KBM-7 (cell line): ENCODE data around the gene DLGAP4.
"Not testable (repeated sequence)": the region's sequence is repeated elsewhere in the genome, so short reads cannot be mapped to it uniquely, and the experiment has no call there.

Experiments used
- DNase-seq: peaks from one replicate; pipeline ENCODE4 v3.0.0-alpha.2; 2015
- in situ Hi-C: fragments of 300-500 bp; cut with MboI; formaldehyde crosslinking; loops from 2 replicates; pipeline ENCODE4 v1.14.3; 2020; ENCODE audit warnings: low sequenced_read_pairs, low pct_unique_long_range_greater_than_20kb, mixed read lengths

The DLGAP4 gene

DNA sequence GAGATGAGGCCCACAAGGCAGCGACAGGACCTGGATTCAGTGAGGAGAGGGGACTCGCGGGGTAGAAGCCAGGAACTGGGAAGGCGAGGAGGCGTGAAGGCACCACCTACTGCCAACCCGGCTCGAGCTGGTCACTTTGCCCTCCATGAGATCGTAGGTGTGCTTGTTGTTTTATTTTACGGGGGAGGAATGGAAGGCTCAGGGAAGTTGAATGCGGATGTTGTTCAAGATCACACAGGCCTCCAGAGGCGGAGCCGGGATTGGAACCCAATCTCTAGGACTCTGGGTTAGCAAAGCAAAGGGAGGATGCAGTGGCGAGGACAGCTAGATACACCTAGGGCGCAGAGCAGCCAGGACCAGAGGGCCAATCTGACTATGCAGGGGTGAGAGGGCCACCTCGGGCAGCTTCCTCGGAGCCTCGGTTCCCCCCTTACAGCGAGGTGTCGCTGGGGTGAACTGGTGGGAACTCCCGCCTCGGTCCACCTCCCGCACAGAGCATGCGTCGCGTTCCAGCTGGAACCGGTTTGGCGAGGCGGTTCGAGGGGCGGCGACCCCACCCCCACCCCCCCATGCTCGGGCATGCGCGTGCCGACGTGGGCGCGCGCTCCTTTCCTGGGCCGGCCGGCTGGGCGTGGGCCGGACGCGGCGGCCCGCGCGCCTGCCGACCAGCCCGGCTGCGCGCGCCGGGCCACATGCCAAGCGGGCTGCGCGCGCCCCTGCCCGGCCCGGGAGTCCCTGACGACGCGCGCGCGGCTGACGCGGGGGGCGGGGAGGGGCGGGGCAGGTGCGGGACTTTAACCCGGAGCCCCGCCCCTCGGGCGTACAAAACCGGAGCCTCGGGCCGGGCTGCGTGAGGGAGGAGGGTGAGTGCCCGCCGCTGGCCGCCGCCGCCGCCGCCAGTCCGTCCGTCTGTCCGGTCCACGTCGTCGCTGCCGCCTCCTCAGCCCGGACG lies 154.8 kb downstream of the DLGAP4 start:
- in situ Hi-C loops, result no loop called here
- DNase-seq, result peak; percentile 88

GRCh38 chr20:36461600-36462439 lies 155.7 kb downstream of the DLGAP4 start:
- peak; percentile 30 for DNase-seq
- in situ Hi-C loops, result no loop called here

- DNase-seq, result peak; percentile 65
- in situ Hi-C loops, result no loop called here
These were observed 156.5 kb downstream of the DLGAP4 start for GRCh38 chr20:36462440-36463211.

- DNase-seq, result no peak
- in situ Hi-C loops, result no loop called here
These were observed 157.3 kb downstream of the DLGAP4 start for GRCh38 chr20:36463212-36464061.

DNA sequence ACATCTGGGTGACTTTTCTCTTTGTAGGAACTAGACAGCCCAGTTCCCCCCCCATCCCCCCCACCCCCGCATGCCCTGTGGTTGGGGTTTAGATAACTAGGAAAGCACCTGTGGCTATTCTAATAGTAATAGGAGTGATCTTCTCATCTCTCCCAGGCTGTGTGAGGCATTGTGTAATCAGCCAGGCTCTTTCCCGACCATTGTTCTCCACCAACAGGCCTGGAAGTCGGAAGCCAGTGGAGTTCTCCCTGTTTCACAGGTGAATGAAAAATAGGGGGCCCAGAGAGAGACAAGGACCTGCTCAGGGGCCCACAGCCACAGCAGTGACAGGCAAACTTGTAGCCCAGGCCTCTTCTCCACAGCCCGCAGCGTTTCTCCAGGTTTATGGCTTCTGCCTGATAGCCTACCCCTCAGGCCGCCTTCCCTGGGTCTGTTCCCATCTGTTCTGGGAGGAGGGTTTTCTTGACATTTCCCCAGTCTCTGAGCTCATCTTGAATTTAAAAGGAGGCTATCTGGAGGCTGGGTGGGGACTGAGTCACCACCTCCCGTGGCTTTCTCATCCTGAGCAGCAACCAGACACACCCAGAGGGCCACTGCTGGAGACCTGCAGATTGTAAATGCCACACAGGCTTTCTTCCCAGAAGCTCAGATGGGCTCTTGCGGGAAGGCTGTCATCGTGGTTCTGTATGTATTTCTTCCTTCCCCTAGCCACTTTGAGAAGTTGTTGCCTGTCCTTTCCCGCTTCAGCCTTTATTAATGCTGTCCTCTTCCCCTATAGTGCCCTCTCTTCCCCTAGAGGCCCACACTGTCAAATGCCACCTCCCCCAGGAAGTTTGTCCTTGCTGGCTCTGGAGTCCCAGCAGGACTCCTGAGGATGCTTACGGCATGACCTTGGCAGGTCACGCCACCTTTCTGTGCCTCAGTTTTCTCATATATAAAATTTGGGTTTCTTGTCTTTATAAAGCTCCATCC lies 159.3 kb downstream of the DLGAP4 start:
- in situ Hi-C loops, result no loop called here
- DNase-seq, result peak; percentile 33

- DNase-seq, result no peak
- in situ Hi-C loops, result no loop called here
These were observed 159.9 kb downstream of the DLGAP4 start for GRCh38 chr20:36466089-36466488.

DNA sequence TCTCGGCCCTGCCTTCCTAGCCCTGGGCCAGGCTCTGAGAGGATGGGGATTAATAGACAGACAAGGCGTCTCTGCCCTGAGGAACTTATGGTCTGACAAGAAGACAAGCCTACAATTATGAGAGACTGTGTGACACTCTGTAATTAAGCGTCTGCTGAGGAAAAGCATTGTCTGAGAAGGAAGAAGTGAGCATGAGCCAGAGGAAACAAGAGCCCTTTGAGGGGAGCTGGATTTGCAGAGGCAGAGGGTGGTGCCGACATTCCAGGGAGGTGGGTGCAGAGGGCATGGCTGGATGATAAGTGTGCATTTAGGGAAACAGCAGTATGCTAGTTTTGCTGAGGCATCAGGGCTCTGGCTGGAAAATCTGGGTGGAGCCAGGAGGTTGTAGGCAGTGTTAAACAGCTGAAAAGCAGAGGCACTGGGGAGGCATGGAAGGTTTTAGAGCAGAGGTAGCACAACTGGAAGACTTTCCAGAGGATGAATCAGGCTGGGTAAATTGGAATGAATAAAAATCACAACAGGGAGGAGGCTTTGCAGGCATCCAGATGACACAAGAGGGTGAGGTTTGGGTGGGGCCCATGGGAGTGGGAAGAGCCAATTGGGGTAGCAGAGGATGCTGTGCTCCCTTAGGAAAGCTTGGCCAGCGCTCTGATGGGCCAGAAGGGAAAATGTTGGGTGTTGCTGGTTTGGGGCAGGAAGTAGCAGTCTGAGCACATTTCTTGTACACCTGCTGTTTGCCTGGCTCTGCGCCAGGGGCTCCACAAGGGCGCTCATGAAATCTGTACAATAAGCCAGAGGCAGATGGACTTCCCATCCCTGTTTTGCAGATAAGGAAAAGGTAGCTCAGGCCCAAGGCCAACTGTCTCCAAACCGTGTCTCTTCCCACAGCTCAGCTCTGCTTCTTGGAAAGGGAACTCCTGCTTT lies 161.2 kb downstream of the DLGAP4 start:
- peak; percentile 32 for DNase-seq
- in situ Hi-C loops, result no loop called here

GRCh38 chr20:36468149-36469000 lies 162.2 kb downstream of the DLGAP4 start:
- in situ Hi-C loops, result no loop called here
- DNase-seq, result no peak

DNA sequence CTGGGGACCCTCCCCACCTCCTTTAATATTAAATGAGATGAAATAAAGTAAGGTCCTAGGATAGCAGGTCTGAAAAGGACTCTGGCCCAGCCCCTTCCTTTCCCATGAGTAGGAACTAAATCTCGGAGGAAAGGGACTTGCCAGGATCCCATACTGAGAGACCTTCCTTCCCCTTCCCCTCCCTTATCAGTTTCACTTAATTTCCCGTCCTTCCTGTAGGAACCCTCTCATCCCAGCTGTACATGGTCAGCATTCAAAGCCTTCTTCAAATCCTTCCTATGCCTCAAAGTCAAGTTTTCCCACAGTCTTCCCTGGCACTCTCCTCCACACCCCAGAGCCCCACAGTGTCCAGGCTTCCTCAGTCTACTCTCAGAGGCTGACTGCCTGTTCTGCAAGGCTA lies 163.8 kb downstream of the DLGAP4 start:
- in situ Hi-C loops, result no loop called here
- no peak for DNase-seq

- in situ Hi-C loops, result no loop called here
- no peak for DNase-seq
These were observed 165.9 kb downstream of the DLGAP4 start for GRCh38 chr20:36471885-36472636.

DNA sequence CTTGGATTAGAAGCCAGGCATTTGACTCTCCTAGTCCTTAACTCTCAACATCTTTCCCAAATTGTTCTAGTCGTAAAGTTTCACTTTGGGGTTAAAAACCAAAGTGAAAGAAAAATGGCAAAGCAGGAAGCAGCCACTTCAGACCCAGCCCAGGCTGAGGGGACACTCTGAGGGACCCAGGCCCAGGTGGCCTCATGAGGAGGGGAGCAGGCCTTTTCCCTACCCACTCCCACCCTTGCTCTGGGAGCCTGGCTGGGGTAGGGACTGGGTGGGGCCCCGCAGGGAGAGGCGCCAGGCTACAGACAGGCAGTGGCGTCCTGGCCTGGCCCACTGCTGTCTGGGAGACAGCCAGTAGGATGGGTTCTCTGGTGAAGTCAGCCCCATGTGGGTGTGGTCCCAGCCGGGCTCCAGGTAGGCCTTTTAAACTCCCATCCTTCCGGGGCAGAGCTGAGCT lies 166.5 kb downstream of the DLGAP4 start:
- in situ Hi-C loops, result no loop called here
- no peak for DNase-seq

DNA sequence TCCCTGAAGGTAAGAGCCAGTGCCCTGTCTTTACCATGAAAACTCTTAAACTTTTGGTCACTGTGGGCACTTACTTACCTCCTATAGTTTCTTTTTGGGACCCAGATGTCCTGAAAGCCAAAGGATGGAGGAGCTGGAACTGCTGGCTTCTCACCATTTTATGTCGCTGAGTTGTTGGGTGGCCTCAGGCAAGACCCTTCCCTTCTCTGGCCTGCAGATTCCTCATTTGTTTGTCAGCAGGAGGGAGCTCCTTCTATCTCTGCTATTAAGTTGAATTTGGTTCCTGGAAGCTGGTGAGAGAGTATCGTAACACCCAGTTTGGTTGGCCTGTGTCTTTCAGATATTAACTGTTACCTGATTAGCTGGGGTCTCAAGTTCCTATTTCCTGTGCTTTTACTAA lies 167.0 kb downstream of the DLGAP4 start:
- in situ Hi-C loops, result no loop called here

GRCh38 chr20:36474563-36474962 lies 168.4 kb downstream of the DLGAP4 start:
- in situ Hi-C loops, result no loop called here
- DNase-seq, result no peak

More for the DNA sequence above, 167.0 kb downstream of the DLGAP4 start:
- DNase-seq, result no peak

DNA sequence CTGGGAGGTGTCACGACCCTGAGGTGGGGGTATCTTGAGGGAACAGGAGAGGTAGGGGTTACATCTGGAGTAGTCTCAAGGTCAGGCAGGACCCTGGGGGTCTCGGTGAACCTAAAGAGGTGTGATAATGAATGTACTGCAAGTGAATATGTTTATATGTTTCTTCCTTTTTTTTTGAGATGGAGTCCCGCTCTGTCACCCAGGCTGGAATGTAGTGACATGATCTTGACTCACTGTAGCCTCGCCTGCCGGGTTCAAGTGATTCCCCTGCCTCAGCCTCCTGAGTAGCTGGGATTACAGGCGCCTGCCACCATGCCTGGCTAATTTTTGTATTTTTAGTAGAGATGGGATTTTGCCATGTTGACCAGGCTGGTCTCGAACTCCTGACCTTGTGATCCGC lies 168.9 kb downstream of the DLGAP4 start:
- DNase-seq, in situ Hi-C loops: not testable (repeated sequence)

DNA sequence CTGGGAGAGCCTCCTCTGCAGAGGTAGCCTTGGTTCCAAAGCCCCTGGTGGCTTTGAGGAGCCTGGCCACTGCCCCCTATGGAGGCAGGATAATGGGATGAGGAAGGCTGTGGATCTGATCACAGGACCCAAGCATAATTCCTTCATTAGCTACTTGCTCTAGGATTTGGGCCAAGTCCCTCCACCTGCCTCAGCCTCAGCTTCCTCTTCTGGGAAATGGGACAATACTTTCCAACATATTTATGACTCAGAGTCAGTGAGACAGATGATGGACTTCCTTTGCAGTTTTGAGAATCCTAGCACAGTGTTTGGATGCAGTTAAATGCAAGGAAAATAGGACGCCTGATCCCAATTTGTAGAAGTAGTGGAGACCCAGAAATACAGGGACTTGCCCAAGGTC lies 171.3 kb downstream of the DLGAP4 start:
- in situ Hi-C loops, result no loop called here
- no peak for DNase-seq
